Tibial nerve (tissue), 4 donors: ENCODE results near the gene MYPN.

ENCODE experiments used
- EP300 ChIP-seq, 2 donors: sonication (generic); formaldehyde crosslinking; IDR thresholded peaks; one replicate each; pipeline ENCODE4 v1.6.1; 2017; ENCODE audit warnings: antibody characterized with exemption in 2 of 2, mild to moderate bottlenecking in 1 of 2
- POLR2A ChIP-seq, 2 donors: fragments of 450-650 bp; IDR thresholded peaks; one replicate each; pipeline ENCODE4 v1.6.1; 2017; ENCODE audit warnings: antibody characterized with exemption in 2 of 2, mild to moderate bottlenecking in 2 of 2, moderate library complexity in 2 of 2
- TF ChIP-seq, protein P1 (sequence below), 5 experiments: fragments of 200-600 bp in 3 of 5; fragments of 450-650 bp in 2 of 5; sonication (generic) in 3 of 5; IDR thresholded peaks; one replicate each; pipeline ENCODE4 v1.5.1; 2016 to 2019; ENCODE audit warnings: antibody characterized with exemption in 5 of 5, mild to moderate bottlenecking in 3 of 5, moderate library complexity in 2 of 5

DNA sequence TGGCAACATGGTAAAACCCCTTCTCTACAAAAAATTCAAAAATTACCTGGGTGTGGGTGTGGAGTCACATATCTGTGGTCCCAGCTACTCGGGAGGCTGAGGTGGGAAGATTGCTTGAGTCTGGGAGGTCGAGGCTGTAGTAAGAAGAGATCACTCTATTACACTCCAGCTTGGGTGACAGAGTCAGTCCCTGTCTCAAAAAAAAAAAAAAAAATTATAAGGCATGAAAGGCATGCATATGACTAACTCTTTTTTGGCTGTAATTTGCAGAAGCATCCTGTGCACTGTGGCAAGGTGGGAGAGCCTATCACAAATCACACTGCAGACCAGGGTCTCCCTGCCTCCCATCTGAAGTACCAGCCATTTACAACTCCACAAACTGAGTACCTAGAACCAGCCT is 14.1 kb upstream of the MYPN start:
- TF ChIP-seq, protein P1, sequence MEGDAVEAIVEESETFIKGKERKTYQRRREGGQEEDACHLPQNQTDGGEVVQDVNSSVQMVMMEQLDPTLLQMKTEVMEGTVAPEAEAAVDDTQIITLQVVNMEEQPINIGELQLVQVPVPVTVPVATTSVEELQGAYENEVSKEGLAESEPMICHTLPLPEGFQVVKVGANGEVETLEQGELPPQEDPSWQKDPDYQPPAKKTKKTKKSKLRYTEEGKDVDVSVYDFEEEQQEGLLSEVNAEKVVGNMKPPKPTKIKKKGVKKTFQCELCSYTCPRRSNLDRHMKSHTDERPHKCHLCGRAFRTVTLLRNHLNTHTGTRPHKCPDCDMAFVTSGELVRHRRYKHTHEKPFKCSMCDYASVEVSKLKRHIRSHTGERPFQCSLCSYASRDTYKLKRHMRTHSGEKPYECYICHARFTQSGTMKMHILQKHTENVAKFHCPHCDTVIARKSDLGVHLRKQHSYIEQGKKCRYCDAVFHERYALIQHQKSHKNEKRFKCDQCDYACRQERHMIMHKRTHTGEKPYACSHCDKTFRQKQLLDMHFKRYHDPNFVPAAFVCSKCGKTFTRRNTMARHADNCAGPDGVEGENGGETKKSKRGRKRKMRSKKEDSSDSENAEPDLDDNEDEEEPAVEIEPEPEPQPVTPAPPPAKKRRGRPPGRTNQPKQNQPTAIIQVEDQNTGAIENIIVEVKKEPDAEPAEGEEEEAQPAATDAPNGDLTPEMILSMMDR (IDR thresholded peaks at IDR 0.05), result no peak
- TF ChIP-seq POLR2A (IDR thresholded peaks at IDR 0.05) (no peak), EP300 (IDR thresholded peaks at IDR 0.05) (no peak)
